Jurkat, Clone E6-1 (cell line): ENCODE results near the gene CFHR3.
"Not testable (repeated sequence)": the region's sequence is repeated elsewhere in the genome, so short reads cannot be mapped to it uniquely, and the experiment has no call there.

Experiments
- DNase-seq: peaks from one replicate; pipeline ENCODE4 v3.0.0-alpha.2; 2011; ENCODE audit warnings: low read depth, low spot score
- H3K4me3 ChIP-seq: 2 replicates; pipeline ENCODE4 v1.5.1; 2011; ENCODE audit warnings: mild to moderate bottlenecking, low read length, control low read depth, moderate library complexity

The CFHR3 gene

GRCh38 chr1:196827860-196828259, 53.2 kb downstream of the CFHR3 start:
- H3K4me3 ChIP-seq: not testable (repeated sequence)
- peak; percentile 52 for DNase-seq
